GM12873 (cell line): ENCODE data around the gene ZCCHC17.

ENCODE experiments used
- TF ChIP-seq, protein P1 (sequence below): IDR thresholded peaks from 2 replicates; pipeline ENCODE4 v1.5.1; 2012; ENCODE audit warnings: low read depth, mild to moderate bottlenecking, moderate library complexity, low read length, control low read depth; ENCODE audit not compliant: insufficient read depth; ENCODE audit errors: missing control alignments

The ZCCHC17 gene, protein sequence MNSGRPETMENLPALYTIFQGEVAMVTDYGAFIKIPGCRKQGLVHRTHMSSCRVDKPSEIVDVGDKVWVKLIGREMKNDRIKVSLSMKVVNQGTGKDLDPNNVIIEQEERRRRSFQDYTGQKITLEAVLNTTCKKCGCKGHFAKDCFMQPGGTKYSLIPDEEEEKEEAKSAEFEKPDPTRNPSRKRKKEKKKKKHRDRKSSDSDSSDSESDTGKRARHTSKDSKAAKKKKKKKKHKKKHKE

DNA sequence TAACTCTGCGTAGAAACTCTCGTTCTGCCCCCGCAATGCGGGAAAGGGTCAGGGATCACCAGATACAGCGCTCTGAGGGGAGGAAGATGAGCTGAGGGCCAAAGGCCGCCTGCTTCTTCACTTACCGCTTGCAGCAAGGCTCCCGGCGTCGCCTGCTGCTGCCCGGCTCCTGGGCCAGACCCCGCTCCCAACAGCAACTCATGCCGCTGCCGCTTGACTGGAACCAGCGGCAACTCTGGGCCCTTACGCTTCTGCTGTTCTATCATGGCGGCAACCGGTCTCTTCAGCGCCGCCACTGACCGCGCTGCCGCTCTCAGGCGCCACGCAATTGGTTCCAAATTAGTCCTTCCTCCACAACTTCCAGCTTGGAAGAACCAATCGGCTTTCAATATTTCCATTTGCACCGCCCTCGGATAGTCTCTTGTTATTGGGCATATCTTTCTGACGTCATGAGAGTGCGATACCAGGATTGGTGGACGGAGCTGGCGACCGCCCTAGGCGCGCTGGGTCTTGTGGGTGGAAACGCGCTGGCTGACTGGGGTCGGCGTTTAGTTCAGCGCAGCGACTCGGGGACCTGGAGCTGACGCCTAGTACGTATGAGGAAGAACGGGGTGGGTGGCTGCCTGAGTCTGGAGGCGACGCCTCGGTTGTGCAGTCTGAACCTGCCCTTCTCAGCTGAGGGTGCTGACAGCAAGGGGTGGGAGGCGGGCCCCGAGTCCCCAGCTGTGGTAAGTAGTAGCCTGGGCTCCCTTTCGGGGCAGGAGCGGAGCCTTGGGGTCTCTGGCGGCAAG, at the start of gene ZCCHC17, which contains the start of gene SNRNP40:
ZCCHC17 (plus strand) TSS at position 547 of the 791 bp plus-strand sequence. CDS start 13,067 bp downstream, outside the sequence.
SNRNP40 (minus strand) TSS at position 303 of the 791 bp plus-strand sequence; CDS start at position 266, 37 bp downstream.
- TF ChIP-seq, protein P1, sequence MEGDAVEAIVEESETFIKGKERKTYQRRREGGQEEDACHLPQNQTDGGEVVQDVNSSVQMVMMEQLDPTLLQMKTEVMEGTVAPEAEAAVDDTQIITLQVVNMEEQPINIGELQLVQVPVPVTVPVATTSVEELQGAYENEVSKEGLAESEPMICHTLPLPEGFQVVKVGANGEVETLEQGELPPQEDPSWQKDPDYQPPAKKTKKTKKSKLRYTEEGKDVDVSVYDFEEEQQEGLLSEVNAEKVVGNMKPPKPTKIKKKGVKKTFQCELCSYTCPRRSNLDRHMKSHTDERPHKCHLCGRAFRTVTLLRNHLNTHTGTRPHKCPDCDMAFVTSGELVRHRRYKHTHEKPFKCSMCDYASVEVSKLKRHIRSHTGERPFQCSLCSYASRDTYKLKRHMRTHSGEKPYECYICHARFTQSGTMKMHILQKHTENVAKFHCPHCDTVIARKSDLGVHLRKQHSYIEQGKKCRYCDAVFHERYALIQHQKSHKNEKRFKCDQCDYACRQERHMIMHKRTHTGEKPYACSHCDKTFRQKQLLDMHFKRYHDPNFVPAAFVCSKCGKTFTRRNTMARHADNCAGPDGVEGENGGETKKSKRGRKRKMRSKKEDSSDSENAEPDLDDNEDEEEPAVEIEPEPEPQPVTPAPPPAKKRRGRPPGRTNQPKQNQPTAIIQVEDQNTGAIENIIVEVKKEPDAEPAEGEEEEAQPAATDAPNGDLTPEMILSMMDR = peak; percentile 8

DNA sequence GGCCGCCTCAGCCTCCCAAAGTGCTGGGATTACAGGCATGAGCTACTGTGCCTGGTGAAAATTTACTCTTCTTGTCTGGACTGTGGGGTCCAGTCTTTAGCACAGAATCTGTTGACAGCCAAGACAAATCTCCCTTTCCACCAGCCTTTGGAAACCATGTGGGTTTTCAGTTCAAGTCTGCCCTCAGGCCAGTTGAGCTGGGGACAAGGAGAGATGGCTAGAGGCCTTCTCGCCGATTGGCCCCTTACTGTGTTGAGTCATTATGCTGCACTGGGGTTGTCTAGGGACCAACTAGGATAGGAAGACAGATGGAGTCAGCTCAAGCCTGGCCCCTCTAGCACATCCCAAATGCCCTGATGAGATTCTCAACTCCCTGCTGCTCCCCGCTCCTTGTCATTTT, 48.6 kb upstream of the ZCCHC17 start:
- TF ChIP-seq, protein P1 = no peak

DNA sequence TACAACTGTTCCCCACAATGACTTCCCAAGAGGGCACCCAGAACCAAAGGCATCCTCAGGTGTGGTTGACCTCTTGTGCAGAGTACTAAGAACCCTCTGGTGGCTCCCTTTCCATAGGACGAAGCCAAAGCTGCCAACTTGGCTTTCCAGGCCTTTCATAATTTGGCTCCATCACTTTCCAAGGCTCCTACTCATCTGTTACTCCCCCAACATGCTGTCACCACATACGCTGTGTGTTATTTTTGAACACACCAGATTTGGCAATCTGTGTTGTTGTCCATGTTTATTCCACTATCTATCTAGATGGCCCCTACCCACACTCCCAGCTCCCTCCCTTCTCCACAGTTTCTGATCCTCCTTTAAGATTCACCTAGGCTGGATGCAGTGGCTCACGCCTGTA, 47.0 kb upstream of the ZCCHC17 start:
- TF ChIP-seq, protein P1 = no peak

DNA sequence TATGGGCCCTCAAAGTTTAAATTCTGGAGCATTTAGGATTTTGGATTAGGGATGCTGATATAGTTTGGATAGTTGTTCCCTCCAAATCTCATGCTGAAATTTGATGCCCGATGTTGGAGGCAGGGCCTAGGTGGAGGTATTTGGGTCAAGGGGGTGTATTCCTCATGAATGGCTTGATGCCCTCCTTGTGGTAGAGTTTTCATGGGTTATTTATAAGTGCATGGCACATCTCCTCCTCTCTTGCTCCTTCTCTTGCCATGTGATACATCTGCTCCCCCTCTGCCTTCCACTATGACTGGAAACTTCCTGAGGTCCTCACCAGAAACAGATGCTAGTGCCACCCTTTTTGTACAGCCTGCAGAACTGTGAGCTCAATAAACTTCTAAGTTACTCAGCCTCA, 39.6 kb upstream of the ZCCHC17 start:
- TF ChIP-seq, protein P1 = no peak

DNA sequence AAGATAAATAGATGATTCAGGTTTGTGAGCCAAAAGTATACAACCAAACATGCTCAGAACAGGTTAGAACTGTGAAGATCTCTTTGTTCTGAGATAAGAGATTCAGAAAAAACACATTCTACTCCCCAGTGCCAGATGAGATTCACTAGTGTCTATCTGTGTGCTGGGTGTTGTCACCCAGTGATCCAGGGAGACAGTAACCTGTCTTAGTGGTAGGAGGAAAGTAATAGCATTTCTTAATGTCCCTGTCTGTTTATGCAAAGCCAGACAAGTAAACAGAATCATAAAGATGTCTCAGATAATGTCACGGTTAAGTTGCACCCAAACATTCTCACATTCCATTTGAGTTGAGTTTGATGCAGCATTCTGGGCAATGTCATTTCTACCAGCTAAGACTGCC, 38.3 kb upstream of the ZCCHC17 start:
- TF ChIP-seq, protein P1 = no peak

DNA sequence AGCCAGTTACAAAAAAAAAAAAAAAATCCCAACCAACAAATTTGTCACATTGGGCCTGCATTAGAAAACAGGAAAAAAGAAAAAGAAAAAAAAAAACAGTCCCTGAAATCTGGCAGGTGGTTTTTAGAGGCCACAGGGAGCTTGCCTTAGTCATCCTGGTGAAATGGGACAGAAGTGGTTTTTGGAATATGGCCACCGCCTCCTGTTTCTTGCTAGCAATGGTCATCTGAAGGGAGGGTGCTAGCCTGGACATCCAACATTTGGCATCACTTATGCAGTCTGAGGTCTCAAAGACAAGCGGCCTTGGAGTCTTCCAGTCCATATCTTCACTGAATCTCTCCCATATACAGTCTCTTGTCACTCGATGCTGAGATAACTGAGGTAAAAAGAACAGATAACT, 37.1 kb upstream of the ZCCHC17 start:
- TF ChIP-seq, protein P1 = no peak

DNA sequence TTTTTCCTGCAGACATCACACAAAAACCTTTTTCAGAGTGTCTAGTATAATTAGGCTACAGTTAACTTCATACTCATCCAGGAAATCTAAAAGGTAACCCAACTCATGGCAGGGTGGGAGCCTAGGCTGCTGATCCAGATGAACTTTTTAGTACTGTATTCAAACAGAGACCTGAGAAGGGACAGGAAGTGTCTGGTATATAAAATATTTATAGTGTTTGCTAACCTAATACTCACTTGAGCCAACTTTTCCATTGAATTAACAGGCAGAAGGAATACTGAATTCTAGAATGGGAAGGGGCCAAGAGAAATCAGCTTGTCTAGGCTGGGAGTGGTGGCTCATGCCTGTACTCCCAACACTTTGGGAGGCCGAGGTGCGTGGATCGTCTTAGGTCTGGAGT, 34.9 kb upstream of the ZCCHC17 start:
- TF ChIP-seq, protein P1 = no peak
